K562 (cell line): ENCODE data around the gene TLCD5. TPM values are rescaled to one million over a fixed set of nuclear protein-coding genes. Genes with fewer than 3 reads are reported as not detected.

Experiments
- ATAC-seq: fragments of 200-7000 bp; cut with Tn5 transposase; 3 replicates; pipeline ENCODE4 v1.9.1; 2020; ENCODE audit warnings: moderate library complexity
- BruUV-seq: library from RNA; stranded (reverse); fragments of 400-500 nt; replicated peaks from 2 replicates; lab custom pipeline; 2021; lab: Mats Ljungman, UMichigan
- CTCF ChIA-PET: fragments of 300-600 bp; formaldehyde crosslinking; extraction: SDS; loops from one replicate; lab custom pipeline; 2021; ENCODE audit warnings: low intra/inter-chr PET ratio; lab: Yijun Ruan, JAX
- POLR2A ChIA-PET: fragments of 300-600, 350-650 bp; sonication (Branson Sonifier 250); formaldehyde crosslinking; extraction: SDS; loops from one replicate; lab custom pipeline; 2021; ENCODE audit warnings: antibody characterized with exemption, inconsistent platforms; lab: Yijun Ruan, JAX
- DNase-seq, 4 experiments: peaks; one replicate each; pipeline versions ENCODE4 v3.0.0 to v3.0.0-alpha.2; 2011 to 2018; ENCODE audit warnings: low spot score in 3 of 4, mixed read lengths in 3 of 4; ENCODE audit errors: extremely low read depth in 1 of 4
- FAIRE-seq: peaks from 2 replicates; lab custom pipeline; 2011; peaks lifted over from hg19 to GRCh38; lab: Jason Lieb, UNC
- H2AFZ ChIP-seq: 2 replicates; pipeline ENCODE4 v1.6.0; 2011; ENCODE audit warnings: low read depth, low read length, control low read depth, inconsistent platforms
- H3K27ac ChIP-seq: fragments of 200-600 bp; 3 replicates; pipeline ENCODE4 v1.8.0; 2011; ENCODE audit warnings: low read depth, mild to moderate bottlenecking, control low read depth, inconsistent platforms, low read length, moderate library complexity, mixed read lengths; ENCODE audit errors: extremely low read depth
- H3K27me3 ChIP-seq, 2 experiments: fragments of 300-600 bp in 1 of 2; 2 replicates in 1 of 2; 3 replicates in 1 of 2; pipeline versions ENCODE4 v1.6.0 to v1.8.0; 2011; ENCODE audit warnings: inconsistent platforms in 2 of 2, low read length in 2 of 2, mild to moderate bottlenecking in 1 of 2, mixed read lengths in 1 of 2, moderate library complexity in 1 of 2; ENCODE audit not compliant: control insufficient read depth in 2 of 2, insufficient read depth in 2 of 2
- H3K36me3 ChIP-seq: fragments of 300-600 bp; 3 replicates; pipeline ENCODE4 v1.8.0; 2011; ENCODE audit warnings: mild to moderate bottlenecking, low read length, inconsistent platforms; ENCODE audit not compliant: control insufficient read depth, insufficient read depth
- H3K4me1 ChIP-seq, 2 experiments: fragments of 200-600 bp in 1 of 2; replicated peaks in 1 of 2; 2 replicates in 1 of 2; 3 replicates in 1 of 2; pipeline versions ENCODE4 v1.5.1 to v1.8.0; 2011; ENCODE audit warnings: inconsistent platforms in 2 of 2, low read length in 2 of 2, mild to moderate bottlenecking in 1 of 2, mixed read lengths in 1 of 2, moderate library complexity in 1 of 2; ENCODE audit not compliant: control insufficient read depth in 2 of 2, insufficient read depth in 2 of 2
- H3K4me2 ChIP-seq: 2 replicates; pipeline ENCODE4 v1.6.1; 2011; ENCODE audit warnings: low read length, control low read depth, inconsistent platforms, mixed read lengths; ENCODE audit not compliant: insufficient read depth
- H3K4me3 ChIP-seq: fragments of 200-600 bp; sonication (generic), shearing (Covaris generic); 2 replicates; pipeline ENCODE4 v1.5.1; 2016; ENCODE audit warnings: control low read depth, inconsistent platforms
- H3K79me2 ChIP-seq: fragments of 200-600 bp; 3 replicates; pipeline ENCODE4 v1.8.0; 2011; ENCODE audit warnings: low read length, inconsistent platforms; ENCODE audit not compliant: control insufficient read depth, insufficient read depth
- H3K9ac ChIP-seq, 2 experiments: 2 replicates each; pipeline versions ENCODE4 v1.6.0 to v1.6.1; 2011; ENCODE audit warnings: low read depth in 2 of 2, low read length in 2 of 2, control low read depth in 1 of 2, inconsistent platforms in 1 of 2, mild to moderate bottlenecking in 1 of 2, mixed read lengths in 1 of 2; ENCODE audit not compliant: insufficient read depth in 1 of 2
- H3K9me1 ChIP-seq: one replicate; pipeline ENCODE4 v1.6.0; 2011; ENCODE audit warnings: inconsistent platforms, mild to moderate bottlenecking, low read length, moderate library complexity; ENCODE audit not compliant: control insufficient read depth, insufficient read depth
- H3K9me3 ChIP-seq: replicated peaks from 2 replicates; pipeline ENCODE4 v1.5.1; 2011; ENCODE audit warnings: low read depth, low read length, inconsistent platforms; ENCODE audit not compliant: control insufficient read depth, insufficient read depth
- H4K20me1 ChIP-seq: replicated peaks from 2 replicates; pipeline ENCODE4 v1.6.1; 2011; ENCODE audit warnings: low read length, inconsistent platforms, mixed read lengths; ENCODE audit not compliant: control insufficient read depth, insufficient read depth
- CHD1 ChIP-seq: fragments of 200-600 bp; sonication (generic); IDR thresholded peaks from one replicate; pipeline ENCODE4 v1.6.1; 2012; ENCODE audit warnings: mild to moderate bottlenecking, moderate library complexity, low read length, inconsistent platforms
- CTBP1 ChIP-seq: fragments of 450-650 bp; IDR thresholded peaks from 2 replicates; pipeline ENCODE4 v1.6.1; 2016; ENCODE audit warnings: borderline replicate concordance
- NFATC3 ChIP-seq: fragments of 450-650 bp; IDR thresholded peaks from 2 replicates; pipeline ENCODE4 v1.6.1; 2017; ENCODE audit warnings: mild to moderate bottlenecking
- RBM15 ChIP-seq: fragments of 200-400 bp; formaldehyde crosslinking; IDR thresholded peaks from 2 replicates; pipeline ENCODE4 v1.6.1; 2018; ENCODE audit warnings: mild to moderate bottlenecking, low read length, moderate library complexity; ENCODE audit not compliant: insufficient read depth
- SPI1 ChIP-seq: IDR thresholded peaks from 2 replicates; pipeline ENCODE4 v1.6.1; 2011; ENCODE audit warnings: low read depth, low read length, control low read depth, borderline replicate concordance
- WGBS: fragments of 100-300 bp; shearing (Covaris generic); methylation state at CpG from one replicate; pipeline ENCODE4 v1.1.6; 2016; ENCODE audit warnings: low coverage, mixed read lengths; ENCODE audit not compliant: insufficient coverage; ENCODE audit errors: missing lambda C conversion rate; 5-methylcytosine and 5-hydroxymethylcytosine counted together
- in situ Hi-C: fragments of 300-500 bp; cut with MboI; formaldehyde crosslinking; loops from 4 replicates; pipeline ENCODE4 v1.15.0; 2018; ENCODE audit warnings: inconsistent platforms, mixed read lengths
- intact Hi-C: fragments of 100-400 bp; cut with micrococcal nuclease; formaldehyde crosslinking; loops from 2 replicates; pipeline ENCODE4 v1.14.2; 2022
- polyA plus RNA-seq, 8 experiments: library from polyadenylated mRNA; depleted of rRNA in 4 of 8; stranded (reverse) in 5 of 8; unstranded in 3 of 8; fragments of >200 nt; fragmentation: Nextera tagmentation in 2 of 8; fragmentation: Illumina TruSeq in 1 of 8; extraction: Ambion mirVana in 2 of 8; extraction: Trizol in 1 of 8; gene quantifications; 2 replicates each; pipeline versions ENCODE4 v1.2.1 to v1.2.3, GENCODE V29; 2011 to 2014; ENCODE audit warnings: inconsistent platforms in 1 of 8, missing spikeins in 1 of 8
- total RNA-seq, 7 experiments: library from RNA; depleted of rRNA in 6 of 7; stranded (reverse); fragments of >200 nt in 6 of 7; fragmentation: Illumina TruSeq in 2 of 7; extraction: Trizol in 2 of 7; gene quantifications; 2 replicates each; pipeline versions ENCODE4 v1.2.1 to v1.2.3, GENCODE V29; 2011 to 2021; ENCODE audit warnings: low replicate concordance in 1 of 7
- TF ChIP-seq, protein P1 (sequence below), 3 experiments: IDR thresholded peaks in 2 of 3; conservative IDR thresholded peaks in 1 of 3; 2 replicates each; pipeline ENCODE4 v1.5.1; 2011 to 2012; ENCODE audit warnings: low read length in 3 of 3, mild to moderate bottlenecking in 3 of 3, control low read depth in 2 of 3, improper control_type of control experiment in 1 of 3, inconsistent platforms in 1 of 3, low read depth in 1 of 3, mixed read lengths in 1 of 3, moderate library complexity in 1 of 3; ENCODE audit not compliant: insufficient read depth in 2 of 3
- TF ChIP-seq, protein P2 (sequence below): fragments of 450-650 bp; IDR thresholded peaks from 2 replicates; pipeline ENCODE4 v1.6.1; 2018; ENCODE audit not compliant: partially characterized antibody

Gene TLCD5
- total and polyA plus RNA-seq, 9 of the 15 experiments (the other 6 are each of a cell fraction or from before 2014, with no cell fraction given) = 0.94 to 5.1 (median 1.6) TPM

DNA sequence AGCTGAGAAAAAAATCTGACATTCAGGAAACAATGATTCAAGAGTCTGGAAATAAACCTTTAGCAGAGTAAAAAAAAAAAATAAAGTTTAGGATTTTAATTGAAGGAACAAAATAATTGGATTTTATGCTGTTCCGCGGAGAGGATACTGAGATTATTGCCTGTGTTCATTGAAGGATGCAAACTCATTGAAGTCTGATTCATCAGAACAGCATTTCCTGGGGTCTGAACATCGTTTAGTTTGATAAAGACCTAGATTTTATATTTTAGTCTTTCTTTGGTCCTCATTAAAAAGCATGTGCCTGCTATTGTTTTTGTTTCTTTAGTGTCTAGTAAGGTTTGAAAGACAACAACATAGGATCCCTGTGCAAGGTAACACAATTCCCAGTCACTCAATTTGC lies 4.5 kb downstream of the TLCD5 start (continued):
- TF ChIP-seq, protein P1, sequence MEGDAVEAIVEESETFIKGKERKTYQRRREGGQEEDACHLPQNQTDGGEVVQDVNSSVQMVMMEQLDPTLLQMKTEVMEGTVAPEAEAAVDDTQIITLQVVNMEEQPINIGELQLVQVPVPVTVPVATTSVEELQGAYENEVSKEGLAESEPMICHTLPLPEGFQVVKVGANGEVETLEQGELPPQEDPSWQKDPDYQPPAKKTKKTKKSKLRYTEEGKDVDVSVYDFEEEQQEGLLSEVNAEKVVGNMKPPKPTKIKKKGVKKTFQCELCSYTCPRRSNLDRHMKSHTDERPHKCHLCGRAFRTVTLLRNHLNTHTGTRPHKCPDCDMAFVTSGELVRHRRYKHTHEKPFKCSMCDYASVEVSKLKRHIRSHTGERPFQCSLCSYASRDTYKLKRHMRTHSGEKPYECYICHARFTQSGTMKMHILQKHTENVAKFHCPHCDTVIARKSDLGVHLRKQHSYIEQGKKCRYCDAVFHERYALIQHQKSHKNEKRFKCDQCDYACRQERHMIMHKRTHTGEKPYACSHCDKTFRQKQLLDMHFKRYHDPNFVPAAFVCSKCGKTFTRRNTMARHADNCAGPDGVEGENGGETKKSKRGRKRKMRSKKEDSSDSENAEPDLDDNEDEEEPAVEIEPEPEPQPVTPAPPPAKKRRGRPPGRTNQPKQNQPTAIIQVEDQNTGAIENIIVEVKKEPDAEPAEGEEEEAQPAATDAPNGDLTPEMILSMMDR (IDR thresholded peaks at IDR 0.05 in 2 of 3, conservative IDR thresholded peaks at IDR 0.05 in 1 of 3; ENCODE audit: insufficient read depth in 2 of 3, low read depth in 1 of 3, low read length in 3 of 3) = no peak
- no peak for TF ChIP-seq CHD1

DNA sequence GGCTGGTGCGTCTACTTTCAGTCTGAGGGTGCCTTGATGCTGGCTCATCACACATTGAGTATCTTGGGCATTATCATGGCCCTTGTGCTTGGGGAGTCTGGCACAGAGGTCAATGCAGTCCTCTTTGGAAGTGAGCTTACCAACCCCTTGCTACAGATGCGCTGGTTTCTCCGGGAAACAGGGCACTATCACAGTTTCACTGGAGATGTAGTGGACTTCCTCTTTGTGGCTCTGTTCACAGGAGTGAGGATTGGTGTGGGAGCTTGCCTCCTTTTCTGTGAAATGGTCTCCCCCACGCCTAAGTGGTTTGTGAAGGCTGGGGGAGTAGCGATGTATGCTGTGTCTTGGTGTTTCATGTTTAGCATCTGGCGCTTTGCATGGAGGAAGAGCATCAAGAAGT lies 4.9 kb downstream of the TLCD5 start:
- Histone ChIP-seq H3K27me3 (peaks cover 0 to 3% of the 10 kb centered on the region in 2 experiments; a peak in 1 of 5 replicates), H3K27ac (no peak overlapping the region), H3K4me1 (peaks cover 6 to 22% of the 10 kb centered on the region in 2 experiments; a peak in 4 of 5 replicates), H2AFZ (no peak overlapping the region), H3K4me2 (no peak overlapping the region), H3K4me3 (no peak overlapping the region), H3K9me3 (no peaks in the 10 kb centered on the region), H3K9ac (no peak overlapping the region), H3K9me1 (no peaks in the 10 kb centered on the region), H3K36me3 (no peaks in the 10 kb centered on the region), H3K79me2 (no peaks in the 10 kb centered on the region), H4K20me1 (no peaks in the 10 kb centered on the region)
- no peak for DNase-seq
- WGBS = 47% methylated on average over 6 of the region's 6 CpGs
- BruUV-seq = no TSS peak
- intact Hi-C loops = loop anchor here (10.0 kb wide), 1 partner anchor 355 kb away; no protein-coding TSS in a partner anchor
- TF ChIP-seq, protein P2, sequence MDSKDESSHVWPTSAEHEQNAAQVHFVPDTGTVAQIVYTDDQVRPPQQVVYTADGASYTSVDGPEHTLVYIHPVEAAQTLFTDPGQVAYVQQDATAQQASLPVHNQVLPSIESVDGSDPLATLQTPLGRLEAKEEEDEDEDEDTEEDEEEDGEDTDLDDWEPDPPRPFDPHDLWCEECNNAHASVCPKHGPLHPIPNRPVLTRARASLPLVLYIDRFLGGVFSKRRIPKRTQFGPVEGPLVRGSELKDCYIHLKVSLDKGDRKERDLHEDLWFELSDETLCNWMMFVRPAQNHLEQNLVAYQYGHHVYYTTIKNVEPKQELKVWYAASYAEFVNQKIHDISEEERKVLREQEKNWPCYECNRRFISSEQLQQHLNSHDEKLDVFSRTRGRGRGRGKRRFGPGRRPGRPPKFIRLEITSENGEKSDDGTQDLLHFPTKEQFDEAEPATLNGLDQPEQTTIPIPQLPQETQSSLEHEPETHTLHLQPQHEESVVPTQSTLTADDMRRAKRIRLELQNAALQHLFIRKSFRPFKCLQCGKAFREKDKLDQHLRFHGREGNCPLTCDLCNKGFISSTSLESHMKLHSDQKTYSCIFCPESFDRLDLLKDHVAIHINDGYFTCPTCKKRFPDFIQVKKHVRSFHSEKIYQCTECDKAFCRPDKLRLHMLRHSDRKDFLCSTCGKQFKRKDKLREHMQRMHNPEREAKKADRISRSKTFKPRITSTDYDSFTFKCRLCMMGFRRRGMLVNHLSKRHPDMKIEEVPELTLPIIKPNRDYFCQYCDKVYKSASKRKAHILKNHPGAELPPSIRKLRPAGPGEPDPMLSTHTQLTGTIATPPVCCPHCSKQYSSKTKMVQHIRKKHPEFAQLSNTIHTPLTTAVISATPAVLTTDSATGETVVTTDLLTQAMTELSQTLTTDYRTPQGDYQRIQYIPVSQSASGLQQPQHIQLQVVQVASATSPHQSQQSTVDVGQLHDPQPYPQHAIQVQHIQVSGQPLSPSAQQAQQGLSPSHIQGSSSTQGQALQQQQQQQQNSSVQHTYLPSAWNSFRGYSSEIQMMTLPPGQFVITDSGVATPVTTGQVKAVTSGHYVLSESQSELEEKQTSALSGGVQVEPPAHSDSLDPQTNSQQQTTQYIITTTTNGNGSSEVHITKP = peak; percentile 52
- TF ChIP-seq SPI1 (peak; percentile 73), RBM15 (no peak), NFATC3 (no peak), CTBP1 (0 out of 2 replicates have a peak, but pooled peaks have one; percentile 12)
- ChIA-PET POLR2A (interaction anchor here (0.6 kb wide), 1 partner anchor 71 kb away, joined by 5 read pairs; no protein-coding TSS in a partner anchor), CTCF (no interaction called here)
- no peak for ATAC-seq
- FAIRE-seq = no peak
- in situ Hi-C loops = no loop called here
